ENCODE data around the gene WDR31. TPM values are rescaled to one million over a fixed set of nuclear protein-coding genes. Genes with fewer than 3 reads are reported as not detected.

The WDR31 gene
- total RNA-seq, 4 donors from 2014 or later = 1.3 to 2.8 (median 2.1) TPM

DNA sequence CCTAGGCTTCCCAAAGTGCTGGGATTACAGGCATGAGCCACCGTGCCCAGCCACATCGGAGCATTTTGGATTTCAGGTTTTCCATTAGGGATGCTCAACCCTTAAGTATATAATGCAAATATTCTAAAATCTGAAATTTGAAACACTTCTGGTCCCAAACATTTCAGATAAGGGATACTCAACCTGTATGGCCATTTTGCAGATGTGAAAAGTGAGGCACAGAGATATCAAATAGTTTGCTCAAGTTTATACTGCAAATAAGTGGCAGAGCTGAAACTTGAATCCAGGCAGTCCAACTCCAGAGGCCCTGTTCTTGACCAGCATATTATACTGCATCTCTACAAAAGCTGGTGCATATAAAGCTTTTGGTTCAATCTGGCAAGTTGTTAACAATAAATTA lies 2.4 kb downstream of the WDR31 start:
- TF ChIP-seq POLR2A (IDR thresholded peaks at IDR 0.05; ENCODE audit: low read depth) = no peak
- no peak for TF ChIP-seq EP300 (IDR thresholded peaks at IDR 0.05)
- TF ChIP-seq, protein P1, sequence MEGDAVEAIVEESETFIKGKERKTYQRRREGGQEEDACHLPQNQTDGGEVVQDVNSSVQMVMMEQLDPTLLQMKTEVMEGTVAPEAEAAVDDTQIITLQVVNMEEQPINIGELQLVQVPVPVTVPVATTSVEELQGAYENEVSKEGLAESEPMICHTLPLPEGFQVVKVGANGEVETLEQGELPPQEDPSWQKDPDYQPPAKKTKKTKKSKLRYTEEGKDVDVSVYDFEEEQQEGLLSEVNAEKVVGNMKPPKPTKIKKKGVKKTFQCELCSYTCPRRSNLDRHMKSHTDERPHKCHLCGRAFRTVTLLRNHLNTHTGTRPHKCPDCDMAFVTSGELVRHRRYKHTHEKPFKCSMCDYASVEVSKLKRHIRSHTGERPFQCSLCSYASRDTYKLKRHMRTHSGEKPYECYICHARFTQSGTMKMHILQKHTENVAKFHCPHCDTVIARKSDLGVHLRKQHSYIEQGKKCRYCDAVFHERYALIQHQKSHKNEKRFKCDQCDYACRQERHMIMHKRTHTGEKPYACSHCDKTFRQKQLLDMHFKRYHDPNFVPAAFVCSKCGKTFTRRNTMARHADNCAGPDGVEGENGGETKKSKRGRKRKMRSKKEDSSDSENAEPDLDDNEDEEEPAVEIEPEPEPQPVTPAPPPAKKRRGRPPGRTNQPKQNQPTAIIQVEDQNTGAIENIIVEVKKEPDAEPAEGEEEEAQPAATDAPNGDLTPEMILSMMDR (IDR thresholded peaks at IDR 0.05) = no peak
- no peak for TF ChIP-seq POLR2AphosphoS5 (IDR thresholded peaks at IDR 0.05)

DNA sequence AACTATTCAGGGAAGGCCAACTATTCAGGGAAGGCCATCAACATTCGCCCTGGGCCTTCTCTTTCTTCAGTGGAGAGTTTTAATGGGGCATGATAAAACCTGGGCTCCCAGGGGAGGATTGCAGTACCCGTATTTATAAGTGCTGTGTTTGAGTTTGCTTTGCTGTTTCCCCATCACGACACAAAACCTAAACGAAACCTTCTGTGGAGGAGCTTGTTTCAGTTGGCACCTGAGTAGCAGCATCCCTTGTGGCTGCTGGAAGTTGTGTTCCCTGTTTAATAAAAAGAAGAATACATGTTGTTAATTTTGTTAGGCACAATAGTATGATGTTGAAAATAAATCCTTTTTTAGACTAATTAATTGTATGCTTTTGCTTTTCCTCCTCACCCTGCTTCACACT lies 8.3 kb downstream of the WDR31 start:
- TF ChIP-seq EP300 (IDR thresholded peaks at IDR 0.05) (no peak), POLR2A (IDR thresholded peaks at IDR 0.05; ENCODE audit: low read depth) (no peak)
- TF ChIP-seq, protein P1 (IDR thresholded peaks at IDR 0.05) = no peak
- WGBS = 70% methylated on average over 4 of the region's 4 CpGs
- intact Hi-C loops (cut with DNase I) = no loop called here

More for the DNA sequence above, 2.4 kb downstream of the WDR31 start:
- Histone ChIP-seq H3K4me3 (no peak overlapping the region), H3K9me3 (no peaks in the 10 kb centered on the region), H3K4me1 (peaks cover 8 to 18% (median 15%) of the 10 kb centered on the region in 4 donors), H3K36me3 (no peaks in the 10 kb centered on the region), H3K27me3 (no peaks in the 10 kb centered on the region), H3K27ac (replicated peaks in 1 of 4) (no peak overlapping the region)
- 81% methylated on average over 2 of the region's 2 CpGs for WGBS
- intact Hi-C loops (cut with DNase I) = no loop called here
- DNase-seq (ENCODE audit: extremely low spot score) = no peak

DNA sequence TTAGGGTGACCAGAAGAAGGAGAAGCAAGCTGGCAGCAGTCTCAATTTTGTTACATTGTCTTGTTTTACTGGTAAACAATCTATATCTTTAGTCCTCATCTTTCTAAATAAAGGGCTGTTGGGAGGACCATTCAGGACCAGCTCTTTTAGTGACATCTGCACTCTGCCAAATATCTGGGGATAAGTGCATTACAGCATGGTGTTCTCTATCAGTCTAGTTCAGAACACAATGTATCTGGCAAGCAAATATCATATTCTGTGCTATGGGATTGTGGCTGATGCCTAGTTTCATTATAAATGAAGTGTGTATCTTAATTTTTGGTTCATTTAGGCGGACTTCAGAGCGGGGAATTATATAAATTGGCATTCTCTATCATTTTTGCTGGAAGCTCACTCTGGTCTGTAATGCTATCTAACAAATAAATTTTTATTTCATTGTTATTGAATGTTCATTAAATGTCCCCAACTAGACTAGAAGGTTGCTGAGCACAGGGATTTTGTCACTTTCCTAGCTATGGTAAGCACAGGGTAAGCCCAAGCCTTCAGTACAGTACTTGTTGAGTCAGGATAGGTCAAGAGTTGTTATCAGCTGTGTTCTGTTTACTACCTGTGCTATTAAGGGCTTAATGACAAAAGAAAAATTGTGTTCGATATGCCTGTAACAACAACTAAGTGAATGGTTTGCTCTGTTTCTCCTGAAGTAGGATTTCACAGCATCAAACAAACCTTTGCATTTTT lies 11.9 kb downstream of the WDR31 start:
- DNase-seq (ENCODE audit: extremely low spot score) = no peak
- intact Hi-C loops (cut with DNase I) = no loop called here
- Histone ChIP-seq H3K27ac (replicated peaks in 1 of 4) (no peak overlapping the region), H3K36me3 (peaks cover 0 to 28% (median 6%) of the 10 kb centered on the region in 4 donors), H3K27me3 (no peaks in the 10 kb centered on the region), H3K9me3 (no peaks in the 10 kb centered on the region), H3K4me1 (no peaks in the 10 kb centered on the region), H3K4me3 (no peak overlapping the region)
- 97% methylated on average over 3 of the region's 3 CpGs for WGBS
- TF ChIP-seq, protein P1 (IDR thresholded peaks at IDR 0.05) = no peak
- TF ChIP-seq POLR2AphosphoS5 (IDR thresholded peaks at IDR 0.05) (no peak), EP300 (IDR thresholded peaks at IDR 0.05) (no peak), POLR2A (IDR thresholded peaks at IDR 0.05; ENCODE audit: low read depth) (no peak)

More for the DNA sequence above, 8.3 kb downstream of the WDR31 start:
- H3K36me3 ChIP-seq = peaks cover 0 to 28% (median 6%) of the 10 kb centered on the region in 4 donors
- H3K4me3 ChIP-seq = no peak overlapping the region
- DNase-seq (ENCODE audit: extremely low spot score) = no peak
- H3K27me3 ChIP-seq = no peaks in the 10 kb centered on the region
- H3K4me1 ChIP-seq = no peaks in the 10 kb centered on the region
- no peak overlapping the region for H3K27ac ChIP-seq (replicated peaks in 1 of 4)
- H3K9me3 ChIP-seq = no peaks in the 10 kb centered on the region

DNA sequence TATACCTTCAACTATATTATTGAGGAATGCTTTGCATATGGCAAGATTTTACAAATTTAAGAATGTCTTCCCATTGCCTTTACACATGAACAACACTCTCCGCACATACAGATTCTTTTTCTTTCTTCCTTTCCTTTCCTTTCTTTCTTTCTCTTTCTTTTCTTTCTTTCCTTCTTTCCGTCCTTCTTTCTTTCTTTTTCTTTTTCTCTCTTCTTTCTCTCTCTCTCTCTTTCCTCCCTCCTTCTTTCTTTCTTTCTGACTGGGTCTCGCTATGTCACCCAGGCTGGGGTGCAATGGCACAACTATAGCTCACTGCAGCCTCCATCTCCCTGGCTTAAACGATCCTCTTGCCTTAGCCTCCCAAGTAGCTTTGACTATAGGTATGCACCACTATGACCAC lies 13.8 kb downstream of the WDR31 start:
- WGBS = 92% methylated on average over 4 of the region's 4 CpGs

More for the DNA sequence above, 13.8 kb downstream of the WDR31 start:
- TF ChIP-seq EP300 (IDR thresholded peaks at IDR 0.05) (no peak), POLR2A (IDR thresholded peaks at IDR 0.05; ENCODE audit: low read depth) (no peak), POLR2AphosphoS5 (IDR thresholded peaks at IDR 0.05) (no peak)
- TF ChIP-seq, protein P1 (IDR thresholded peaks at IDR 0.05) = no peak
- H3K9me3 ChIP-seq = no peaks in the 10 kb centered on the region
- no peak overlapping the region for H3K4me3 ChIP-seq
- H3K27ac ChIP-seq (replicated peaks in 1 of 4) = no peak overlapping the region
- H3K36me3 ChIP-seq = peaks cover 0 to 35% (median 7%) of the 10 kb centered on the region in 4 donors
- intact Hi-C loops (cut with DNase I) = no loop called here
- no peak for DNase-seq (ENCODE audit: extremely low spot score)
- no peaks in the 10 kb centered on the region for H3K4me1 ChIP-seq
- no peaks in the 10 kb centered on the region for H3K27me3 ChIP-seq
